Measurements from ENCODE around the gene C1orf232.

- TF ChIP-seq SUZ12 (IDR thresholded peaks at IDR 0.05; ENCODE audit: extremely low read depth, insufficient read depth, insufficient read length): no peak
- TF ChIP-seq YY1 (IDR thresholded peaks at IDR 0.05; ENCODE audit: insufficient read depth, insufficient read length): no peak
Observed at GRCh38 chr1:26132128-26132833, 36.5 kb downstream of the C1orf232 start.
